Fibroblast of mammary gland (primary cell): ENCODE measurements around the gene SLC6A3.

ENCODE experiments used
- DNase-seq: peaks from one replicate; pipeline ENCODE4 v3.0.0-alpha.2; 2010; ENCODE audit warnings: low read depth
- H3K4me3 ChIP-seq: 2 replicates; pipeline ENCODE4 v1.5.1; 2011; ENCODE audit warnings: low read depth, mild to moderate bottlenecking, low read length, moderate library complexity; ENCODE audit not compliant: control insufficient read depth
- TF ChIP-seq, protein P1 (sequence below): conservative IDR thresholded peaks from 2 replicates; pipeline ENCODE4 v1.5.1; 2011; ENCODE audit warnings: low read depth, low read length, inconsistent platforms; ENCODE audit not compliant: control insufficient read depth, insufficient read depth

The SLC6A3 gene

DNA sequence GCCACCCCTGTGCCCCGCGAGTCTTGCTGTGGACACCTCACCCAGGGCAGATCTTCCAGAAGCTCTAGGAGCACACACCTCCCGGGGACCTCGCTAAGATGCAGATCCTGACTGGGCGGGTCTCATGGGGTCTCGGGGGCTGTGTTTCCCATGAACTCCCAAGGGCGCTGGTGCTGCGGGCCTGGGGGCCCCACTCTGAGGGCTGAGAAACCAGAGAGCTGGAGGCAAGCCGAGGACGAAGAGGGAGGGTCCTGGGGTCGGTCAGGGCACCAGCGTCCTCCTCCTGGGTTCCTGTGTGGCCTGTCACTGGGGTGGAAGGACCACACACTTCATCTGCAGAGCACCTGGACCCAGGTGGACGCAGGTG, 30.2 kb downstream of the SLC6A3 start:
- no peak overlapping the region for H3K4me3 ChIP-seq
- TF ChIP-seq, protein P1, sequence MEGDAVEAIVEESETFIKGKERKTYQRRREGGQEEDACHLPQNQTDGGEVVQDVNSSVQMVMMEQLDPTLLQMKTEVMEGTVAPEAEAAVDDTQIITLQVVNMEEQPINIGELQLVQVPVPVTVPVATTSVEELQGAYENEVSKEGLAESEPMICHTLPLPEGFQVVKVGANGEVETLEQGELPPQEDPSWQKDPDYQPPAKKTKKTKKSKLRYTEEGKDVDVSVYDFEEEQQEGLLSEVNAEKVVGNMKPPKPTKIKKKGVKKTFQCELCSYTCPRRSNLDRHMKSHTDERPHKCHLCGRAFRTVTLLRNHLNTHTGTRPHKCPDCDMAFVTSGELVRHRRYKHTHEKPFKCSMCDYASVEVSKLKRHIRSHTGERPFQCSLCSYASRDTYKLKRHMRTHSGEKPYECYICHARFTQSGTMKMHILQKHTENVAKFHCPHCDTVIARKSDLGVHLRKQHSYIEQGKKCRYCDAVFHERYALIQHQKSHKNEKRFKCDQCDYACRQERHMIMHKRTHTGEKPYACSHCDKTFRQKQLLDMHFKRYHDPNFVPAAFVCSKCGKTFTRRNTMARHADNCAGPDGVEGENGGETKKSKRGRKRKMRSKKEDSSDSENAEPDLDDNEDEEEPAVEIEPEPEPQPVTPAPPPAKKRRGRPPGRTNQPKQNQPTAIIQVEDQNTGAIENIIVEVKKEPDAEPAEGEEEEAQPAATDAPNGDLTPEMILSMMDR, result no peak
- DNase-seq, result no peak

- H3K4me3 ChIP-seq, result no peak overlapping the region
- TF ChIP-seq, protein P1, result no peak
- DNase-seq, result no peak
Measured at GRCh38 chr5:1414311-1415058, 30.8 kb downstream of the SLC6A3 start.

DNA sequence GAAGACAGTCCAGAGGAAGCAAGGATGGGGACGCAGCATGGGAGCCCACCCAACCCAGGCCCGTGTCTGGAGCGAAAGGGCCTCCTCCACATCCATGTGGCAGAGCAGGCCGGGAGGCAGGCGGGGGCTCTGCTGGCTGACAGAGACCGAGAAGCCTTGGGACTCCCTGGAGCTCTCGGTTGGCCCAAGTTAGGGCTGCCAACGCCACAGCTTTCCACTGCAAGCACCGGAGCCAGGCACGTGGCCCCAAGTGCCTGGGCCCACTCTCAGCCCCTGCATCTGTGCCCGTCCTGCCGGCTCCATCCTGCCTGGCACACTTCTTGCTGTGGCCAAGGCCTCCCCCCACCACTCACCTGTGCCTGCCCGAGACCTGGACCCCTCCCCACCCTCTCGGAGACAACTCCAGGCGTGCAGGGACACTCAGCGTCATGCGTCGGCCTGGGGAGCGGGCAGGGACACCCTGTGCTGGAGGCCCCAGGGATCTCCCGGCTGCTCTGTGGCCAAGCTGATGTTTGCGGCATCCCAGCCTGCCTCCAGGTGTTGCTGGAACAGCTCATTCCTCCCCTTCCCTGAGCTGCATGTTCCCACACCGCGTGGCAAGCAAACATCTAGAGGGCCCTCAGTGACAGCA, 31.5 kb downstream of the SLC6A3 start:
- no peak overlapping the region for H3K4me3 ChIP-seq
- no peak for DNase-seq
- TF ChIP-seq, protein P1, result no peak

- DNase-seq, result no peak
- no peak overlapping the region for H3K4me3 ChIP-seq
- TF ChIP-seq, protein P1, result no peak
Measured at GRCh38 chr5:1413211-1413610, 32.0 kb downstream of the SLC6A3 start.

GRCh38 chr5:1412621-1413020, 32.6 kb downstream of the SLC6A3 start:
- DNase-seq, result no peak
- H3K4me3 ChIP-seq, result no peak overlapping the region
- TF ChIP-seq, protein P1, result no peak

GRCh38 chr5:1412163-1412562, 33.1 kb downstream of the SLC6A3 start:
- H3K4me3 ChIP-seq, result no peak overlapping the region
- DNase-seq, result no peak
- TF ChIP-seq, protein P1, result no peak
